ENCODE results near the gene SLC16A9.

DNA sequence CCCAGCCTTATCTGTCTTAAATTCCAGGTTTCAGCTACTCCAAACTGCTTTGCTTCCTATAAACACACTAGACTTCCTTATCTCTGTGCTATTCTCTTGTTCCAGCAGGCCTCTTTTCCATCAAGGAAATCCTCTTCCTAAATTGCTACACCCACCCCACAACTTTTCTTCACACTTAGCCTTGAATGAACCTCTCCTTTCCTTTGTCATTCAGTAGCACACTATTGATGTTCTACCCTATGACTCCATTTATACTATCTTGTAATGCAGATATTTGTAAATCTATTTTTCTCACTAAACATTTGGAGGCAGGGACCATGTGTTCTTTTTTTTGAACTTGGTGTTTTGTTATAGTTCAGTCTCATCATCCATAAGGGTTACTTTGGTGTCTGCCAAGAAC lies 3.7 kb downstream of the SLC16A9 start:
- TF ChIP-seq POLR2A (IDR thresholded peaks at IDR 0.05; ENCODE audit: low read depth, low read length): no peak
- no peak for TF ChIP-seq POLR2AphosphoS5 (IDR thresholded peaks at IDR 0.05; ENCODE audit: low read depth, low read length)

Measured in GM12892 (cell line).